Mesendoderm (in vitro differentiated cells): ENCODE results near the gene MTR.

Experiments
- DNase-seq: peaks from one replicate; pipeline ENCODE4 v3.0.0; 2013
- H2AK5ac ChIP-seq: 2 replicates; pipeline ENCODE4 v1.6.1; 2013; ENCODE audit warnings: low read length, inconsistent platforms
- H2BK120ac ChIP-seq: 2 replicates; pipeline ENCODE4 v1.6.1; 2013; ENCODE audit warnings: low read depth, mild to moderate bottlenecking, low read length, moderate library complexity, mixed read lengths
- H2BK15ac ChIP-seq: replicated peaks from 2 replicates; pipeline ENCODE4 v1.6.1; 2013; ENCODE audit warnings: low read depth, mild to moderate bottlenecking, moderate library complexity
- H2BK5ac ChIP-seq: 2 replicates; pipeline ENCODE4 v1.6.1; 2013; ENCODE audit warnings: low read length, inconsistent platforms
- H3K18ac ChIP-seq: 2 replicates; pipeline ENCODE4 v1.6.1; 2013; ENCODE audit warnings: mild to moderate bottlenecking, low read length, mixed read lengths
- H3K23ac ChIP-seq: one replicate; pipeline ENCODE4 v1.6.1; 2013; ENCODE audit warnings: low read length
- H3K27ac ChIP-seq: 2 replicates; pipeline ENCODE4 v1.5.1; 2013; ENCODE audit warnings: low read depth, mild to moderate bottlenecking, inconsistent platforms, low read length, moderate library complexity
- H3K27me3 ChIP-seq: 2 replicates; pipeline ENCODE4 v1.6.1; 2013; ENCODE audit warnings: low read length, control low read depth, mild to moderate bottlenecking, inconsistent platforms; ENCODE audit not compliant: insufficient read depth, poor library complexity
- H3K36me3 ChIP-seq: 2 replicates; pipeline ENCODE4 v1.6.1; 2013; ENCODE audit warnings: low read length, inconsistent platforms; ENCODE audit not compliant: control insufficient read depth, insufficient read depth
- H3K4ac ChIP-seq: one replicate; pipeline ENCODE4 v1.6.1; 2013; ENCODE audit warnings: low read depth, mild to moderate bottlenecking, low read length, moderate library complexity
- H3K4me1 ChIP-seq: 2 replicates; pipeline ENCODE4 v1.6.1; 2013; ENCODE audit warnings: low read depth, low read length, inconsistent platforms; ENCODE audit not compliant: control insufficient read depth
- H3K4me2 ChIP-seq: 2 replicates; pipeline ENCODE4 v1.6.1; 2013; ENCODE audit warnings: low read length
- H3K4me3 ChIP-seq: 2 replicates; pipeline ENCODE4 v1.5.1; 2013; ENCODE audit warnings: mild to moderate bottlenecking, low read length
- H3K56ac ChIP-seq: one replicate; pipeline ENCODE4 v1.6.1; 2013; ENCODE audit warnings: low read length
- H3K79me1 ChIP-seq: 2 replicates; pipeline ENCODE4 v1.6.1; 2013; ENCODE audit warnings: low read length, inconsistent platforms
- H3K79me2 ChIP-seq: 2 replicates; pipeline ENCODE4 v1.6.1; 2013; ENCODE audit warnings: mild to moderate bottlenecking, low read length; ENCODE audit not compliant: control insufficient read depth, insufficient read depth
- H3K9ac ChIP-seq: 2 replicates; pipeline ENCODE4 v1.6.1; 2013; ENCODE audit warnings: low read length, inconsistent platforms
- H4K5ac ChIP-seq: one replicate; pipeline ENCODE4 v1.6.1; 2013; ENCODE audit warnings: low read length
- H4K8ac ChIP-seq: one replicate; pipeline ENCODE4 v1.6.1; 2013; ENCODE audit warnings: low read depth, mild to moderate bottlenecking, control low read depth, low read length, moderate library complexity
- WGBS: extraction: QIAGEN DNeasy Blood & Tissue Kit; methylation state at CpG from one replicate; pipeline ENCODE4 v1.1.7; 2013; ENCODE audit warnings: low lambda C conversion rate, missing lambda C conversion rate; ENCODE audit not compliant: insufficient coverage; ENCODE audit errors: extremely low coverage; 5-methylcytosine and 5-hydroxymethylcytosine counted together

The MTR gene

DNA sequence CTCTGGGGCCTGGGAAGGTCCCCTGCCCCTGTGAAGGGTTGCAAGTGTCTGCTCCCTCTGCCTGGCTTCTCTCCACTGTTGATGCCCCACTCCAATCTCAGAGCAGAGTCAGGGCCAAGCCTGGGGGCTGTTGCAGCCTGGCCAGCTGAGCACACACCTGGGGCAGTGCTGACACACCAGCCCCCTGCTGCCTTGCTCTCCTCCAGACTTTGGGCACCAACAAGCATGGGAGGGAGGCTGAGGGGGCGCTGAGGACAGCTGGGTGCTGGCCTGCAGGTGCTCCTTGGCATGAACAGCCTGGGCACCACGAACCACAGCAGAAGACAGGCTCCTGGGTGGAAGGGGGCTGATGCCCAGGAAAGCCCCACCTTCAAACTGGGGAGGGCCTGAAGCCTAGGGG, 9.6 kb upstream of the MTR start:
- no peaks in the 10 kb centered on the region for H3K4me1 ChIP-seq
- H3K4ac ChIP-seq: no peak overlapping the region
- no peak overlapping the region for H2BK120ac ChIP-seq
- no peak for DNase-seq
- H3K18ac ChIP-seq: no peak overlapping the region
- no peak overlapping the region for H3K23ac ChIP-seq
- no peaks in the 10 kb centered on the region for H3K79me2 ChIP-seq
- no peak overlapping the region for H4K5ac ChIP-seq
- H4K8ac ChIP-seq: no peak overlapping the region
- H3K4me2 ChIP-seq: no peak overlapping the region
- no peak overlapping the region for H2AK5ac ChIP-seq
- no peak overlapping the region for H3K4me3 ChIP-seq
- H3K27ac ChIP-seq: no peak overlapping the region
- WGBS: no CpG with 5 or more reads among the region's 2 CpGs
- no peak overlapping the region for H3K9ac ChIP-seq
- H3K27me3 ChIP-seq: no peaks in the 10 kb centered on the region
- no peaks in the 10 kb centered on the region for H3K36me3 ChIP-seq
- H2BK15ac ChIP-seq: no peak overlapping the region
- H2BK5ac ChIP-seq: no peak overlapping the region
- no peak overlapping the region for H3K56ac ChIP-seq
- no peaks in the 10 kb centered on the region for H3K79me1 ChIP-seq

DNA sequence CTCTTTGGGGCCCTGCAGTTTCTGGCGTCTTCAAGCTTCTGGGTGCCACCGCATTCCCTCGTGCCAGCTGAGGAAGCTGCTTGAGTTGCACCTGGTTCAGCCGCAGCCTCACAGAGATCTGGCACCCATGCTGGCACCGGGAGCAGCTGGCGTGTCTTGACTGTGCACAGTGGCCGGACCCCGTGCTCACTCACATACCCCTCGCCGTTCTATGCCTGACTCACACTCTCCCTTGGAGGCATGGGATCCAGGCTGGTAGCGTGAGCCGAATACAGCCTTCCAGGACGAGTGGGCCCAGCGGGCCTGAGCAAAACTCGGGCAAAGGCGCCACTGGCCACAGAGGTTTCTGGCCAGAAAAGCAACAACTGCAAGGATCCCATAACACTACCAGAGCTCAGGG, 8.6 kb upstream of the MTR start:
- DNase-seq: no peak
- Histone ChIP-seq H3K27me3 (no peaks in the 10 kb centered on the region), H3K23ac (no peak overlapping the region), H3K79me1 (no peaks in the 10 kb centered on the region), H4K8ac (no peak overlapping the region), H2AK5ac (no peak overlapping the region), H3K79me2 (no peaks in the 10 kb centered on the region), H3K4me3 (no peak overlapping the region), H4K5ac (no peak overlapping the region), H2BK15ac (no peak overlapping the region), H3K36me3 (no peaks in the 10 kb centered on the region), H3K4ac (no peak overlapping the region), H3K9ac (no peak overlapping the region), H3K27ac (no peak overlapping the region), H2BK5ac (no peak overlapping the region), H3K18ac (no peak overlapping the region), H3K4me2 (no peak overlapping the region), H3K56ac (no peak overlapping the region), H2BK120ac (no peak overlapping the region), H3K4me1 (no peaks in the 10 kb centered on the region)
- WGBS: no CpG with 5 or more reads among the region's 16 CpGs

DNA sequence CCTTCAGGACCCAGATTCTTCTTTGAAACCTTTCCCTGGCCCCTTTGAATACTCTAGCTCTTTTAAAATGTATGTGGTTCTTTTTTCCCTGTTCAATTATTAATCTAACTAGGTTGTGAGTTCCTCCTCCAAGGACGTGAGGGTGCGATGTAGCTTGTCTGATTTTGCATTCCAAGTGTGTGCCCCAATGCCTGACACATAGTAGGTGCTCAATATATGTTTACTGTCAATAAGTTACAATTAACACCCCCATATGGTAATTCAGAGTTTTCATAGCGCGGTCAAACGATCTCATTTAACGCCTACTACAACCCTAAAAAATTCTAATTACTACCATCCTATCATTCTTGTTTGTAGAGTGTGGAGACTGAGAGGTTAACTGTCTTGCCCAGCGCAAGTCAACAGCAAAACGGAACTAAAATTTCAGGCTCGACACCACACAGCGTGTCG, 482 bp upstream of the MTR start:
- WGBS: no CpG with 5 or more reads among the region's 11 CpGs

DNA sequence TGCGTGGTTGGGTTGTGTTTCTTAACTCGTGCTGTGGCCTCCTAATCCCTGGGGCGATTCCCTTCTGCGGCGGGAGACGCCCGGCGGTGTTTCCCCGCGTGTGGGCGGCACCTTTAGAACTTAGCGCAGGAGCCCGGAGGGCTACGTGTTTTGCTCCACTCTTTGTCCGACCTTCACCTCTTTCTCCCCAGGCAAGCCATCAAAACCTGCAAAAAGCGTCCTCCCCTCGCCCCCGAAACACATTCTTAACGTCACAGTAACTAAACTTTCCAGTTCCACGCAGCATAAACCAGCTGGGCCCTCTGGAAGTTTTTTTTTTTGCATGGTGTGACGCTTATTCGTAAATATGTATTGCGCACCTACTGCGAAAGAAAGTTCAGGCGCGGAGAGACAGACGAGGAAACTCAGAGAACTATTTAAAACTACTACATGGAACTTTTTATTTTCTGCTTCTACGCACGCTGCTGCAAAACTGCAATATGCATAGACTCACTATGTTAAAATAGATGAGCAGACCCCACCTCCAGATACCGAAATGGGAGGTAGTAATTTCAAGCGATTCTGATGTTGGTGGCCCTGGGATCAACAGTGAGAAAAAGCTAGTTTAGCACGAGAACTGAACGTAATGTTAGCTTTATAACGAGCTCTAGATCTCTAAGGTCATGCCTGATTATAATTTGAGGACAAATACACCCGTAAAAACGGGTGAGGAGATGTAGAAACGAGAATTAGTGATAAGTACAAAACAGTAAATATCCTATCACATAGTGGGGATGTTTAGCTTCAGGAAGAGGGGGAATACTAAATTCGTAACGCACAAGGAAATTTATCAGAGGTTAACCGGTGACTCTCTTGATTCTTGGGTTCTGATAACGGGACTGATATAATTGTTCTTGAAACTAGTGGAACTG, 920 bp downstream of the MTR start:
- peak overlapping the region; percentile 96 for H3K4me3 ChIP-seq
- H3K4ac ChIP-seq: peak overlapping the region; percentile 40
- peak overlapping the region; percentile 83 for H4K8ac ChIP-seq
- peak overlapping the region; percentile 94 for H3K9ac ChIP-seq
- peak overlapping the region; percentile 94 for H3K4me2 ChIP-seq
- WGBS: no CpG with 5 or more reads among the region's 41 CpGs
- H2BK120ac ChIP-seq: no peak overlapping the region
- H3K36me3 ChIP-seq: no peaks in the 10 kb centered on the region
- H3K79me2 ChIP-seq: peaks cover 2% of the 10 kb centered on the region
- H3K56ac ChIP-seq: peak overlapping the region; percentile 97
- H3K18ac ChIP-seq: no peak overlapping the region
- peaks cover 2% of the 10 kb centered on the region for H3K27me3 ChIP-seq
- no peak overlapping the region for H2BK15ac ChIP-seq
- peaks cover 2% of the 10 kb centered on the region for H3K4me1 ChIP-seq
- H3K23ac ChIP-seq: peak overlapping the region; percentile 45
- DNase-seq: peak; percentile 18
- H3K27ac ChIP-seq: no peak overlapping the region
- peak overlapping the region; percentile 30 for H2BK5ac ChIP-seq
- H4K5ac ChIP-seq: no peak overlapping the region
- peaks cover 2% of the 10 kb centered on the region for H3K79me1 ChIP-seq
- no peak overlapping the region for H2AK5ac ChIP-seq

More for the DNA sequence above, 482 bp upstream of the MTR start:
- H2AK5ac ChIP-seq: no peak overlapping the region
- peaks cover 2% of the 10 kb centered on the region for H3K27me3 ChIP-seq
- H3K36me3 ChIP-seq: no peaks in the 10 kb centered on the region
- H3K79me1 ChIP-seq: peaks cover 2% of the 10 kb centered on the region
- no peak overlapping the region for H4K8ac ChIP-seq
- H2BK15ac ChIP-seq: no peak overlapping the region
- no peak overlapping the region for H3K23ac ChIP-seq
- DNase-seq: no peak
- H4K5ac ChIP-seq: no peak overlapping the region
- H3K79me2 ChIP-seq: peaks cover 2% of the 10 kb centered on the region
- H3K56ac ChIP-seq: peak overlapping the region; percentile 71
- peak overlapping the region; percentile 22 for H3K4me3 ChIP-seq
- peak overlapping the region; percentile 31 for H3K4ac ChIP-seq
- H3K9ac ChIP-seq: peak overlapping the region; percentile 49
- peak overlapping the region; percentile 65 for H3K4me2 ChIP-seq
- H3K18ac ChIP-seq: no peak overlapping the region
- H2BK5ac ChIP-seq: no peak overlapping the region
- no peak overlapping the region for H2BK120ac ChIP-seq
- no peak overlapping the region for H3K27ac ChIP-seq
- H3K4me1 ChIP-seq: no peaks in the 10 kb centered on the region

DNA sequence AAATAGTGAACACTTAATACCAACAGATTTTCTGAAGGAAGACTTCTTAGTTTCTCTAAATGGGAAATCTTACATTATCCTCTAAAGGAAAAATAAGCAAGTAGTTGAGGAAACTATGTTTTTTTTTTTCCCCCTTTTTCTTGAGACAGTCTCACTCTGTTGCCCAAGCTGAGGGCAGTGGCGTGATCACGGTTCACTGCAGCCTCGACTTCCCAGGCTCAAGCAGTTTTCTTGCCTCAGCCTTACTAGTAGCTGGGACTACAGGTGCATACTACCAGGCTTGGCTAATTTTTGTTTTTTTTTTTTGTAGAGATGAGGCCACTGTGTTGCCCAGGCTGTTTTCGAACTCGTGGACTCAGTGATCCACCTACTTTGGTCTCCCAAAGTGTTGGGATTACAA, 3.9 kb downstream of the MTR start:
- no peak overlapping the region for H4K5ac ChIP-seq
- no peak overlapping the region for H3K4ac ChIP-seq
- H3K18ac ChIP-seq: no peak overlapping the region
- H2BK5ac ChIP-seq: no peak overlapping the region
- no peak overlapping the region for H3K56ac ChIP-seq
- H3K4me3 ChIP-seq: no peak overlapping the region
- peaks cover 2% of the 10 kb centered on the region for H3K4me1 ChIP-seq
- H3K27me3 ChIP-seq: no peaks in the 10 kb centered on the region
- H2AK5ac ChIP-seq: no peak overlapping the region
- no peak overlapping the region for H3K9ac ChIP-seq
- H3K27ac ChIP-seq: no peak overlapping the region
- no peak overlapping the region for H3K23ac ChIP-seq
- peaks cover 8% of the 10 kb centered on the region for H3K79me2 ChIP-seq
- H4K8ac ChIP-seq: no peak overlapping the region
- no peak overlapping the region for H3K4me2 ChIP-seq
- H3K79me1 ChIP-seq: peaks cover 11% of the 10 kb centered on the region
- no peak overlapping the region for H2BK120ac ChIP-seq
- H3K36me3 ChIP-seq: no peaks in the 10 kb centered on the region
- no peak for DNase-seq
- H2BK15ac ChIP-seq: no peak overlapping the region
- no CpG with 5 or more reads among the region's 5 CpGs for WGBS
